ENCODE results near the gene VANGL2. TPM values are rescaled to one million over a fixed set of nuclear protein-coding genes. Genes with fewer than 3 reads are reported as not detected.

Gene VANGL2
- total and polyA plus RNA-seq, 9 of the 15 experiments (the other 6 are each of a cell fraction or from before 2014, with no cell fraction given), result 0.28 to 4.0 (median 0.98) TPM

DNA sequence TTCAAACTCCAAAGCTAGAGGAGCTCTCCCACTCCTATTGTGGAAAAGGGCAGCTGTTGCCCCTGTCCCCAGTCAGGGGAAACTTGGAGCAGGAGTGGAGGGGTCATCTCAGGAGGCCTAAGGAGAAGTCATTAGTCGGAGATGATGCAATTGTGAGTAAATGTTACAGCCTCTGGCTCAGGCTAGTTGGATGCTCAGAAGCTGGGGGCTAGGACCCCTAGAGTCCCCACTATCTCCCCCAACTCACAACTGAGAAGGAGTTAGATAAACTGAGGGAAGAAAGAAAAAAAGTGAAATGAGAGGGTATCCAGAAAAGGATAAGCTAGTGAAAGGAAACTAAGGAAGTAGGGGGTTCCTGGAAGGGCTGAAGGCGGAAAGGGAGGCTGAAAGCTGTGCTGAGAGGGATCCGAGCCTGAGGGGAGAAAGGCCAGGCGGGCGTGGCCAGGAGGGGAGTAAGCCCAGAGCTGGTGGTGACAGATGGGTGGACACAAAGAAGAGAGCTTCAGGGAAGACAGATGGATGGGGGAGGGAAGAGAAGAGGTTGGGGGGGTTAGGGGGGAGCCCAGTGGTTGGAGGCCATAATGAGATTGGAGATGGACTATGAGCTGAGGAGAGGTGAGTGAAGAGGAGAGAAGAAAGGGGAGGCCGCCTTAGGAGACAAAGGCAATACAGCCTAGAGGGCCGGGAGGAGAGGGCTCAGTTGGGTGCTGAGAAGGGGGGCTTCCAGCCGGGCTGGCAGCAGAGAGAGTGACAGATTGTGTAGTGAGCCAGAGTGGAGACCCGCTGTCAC is 38.0 kb upstream of the VANGL2 start (continued):
- TF ChIP-seq, protein P1, sequence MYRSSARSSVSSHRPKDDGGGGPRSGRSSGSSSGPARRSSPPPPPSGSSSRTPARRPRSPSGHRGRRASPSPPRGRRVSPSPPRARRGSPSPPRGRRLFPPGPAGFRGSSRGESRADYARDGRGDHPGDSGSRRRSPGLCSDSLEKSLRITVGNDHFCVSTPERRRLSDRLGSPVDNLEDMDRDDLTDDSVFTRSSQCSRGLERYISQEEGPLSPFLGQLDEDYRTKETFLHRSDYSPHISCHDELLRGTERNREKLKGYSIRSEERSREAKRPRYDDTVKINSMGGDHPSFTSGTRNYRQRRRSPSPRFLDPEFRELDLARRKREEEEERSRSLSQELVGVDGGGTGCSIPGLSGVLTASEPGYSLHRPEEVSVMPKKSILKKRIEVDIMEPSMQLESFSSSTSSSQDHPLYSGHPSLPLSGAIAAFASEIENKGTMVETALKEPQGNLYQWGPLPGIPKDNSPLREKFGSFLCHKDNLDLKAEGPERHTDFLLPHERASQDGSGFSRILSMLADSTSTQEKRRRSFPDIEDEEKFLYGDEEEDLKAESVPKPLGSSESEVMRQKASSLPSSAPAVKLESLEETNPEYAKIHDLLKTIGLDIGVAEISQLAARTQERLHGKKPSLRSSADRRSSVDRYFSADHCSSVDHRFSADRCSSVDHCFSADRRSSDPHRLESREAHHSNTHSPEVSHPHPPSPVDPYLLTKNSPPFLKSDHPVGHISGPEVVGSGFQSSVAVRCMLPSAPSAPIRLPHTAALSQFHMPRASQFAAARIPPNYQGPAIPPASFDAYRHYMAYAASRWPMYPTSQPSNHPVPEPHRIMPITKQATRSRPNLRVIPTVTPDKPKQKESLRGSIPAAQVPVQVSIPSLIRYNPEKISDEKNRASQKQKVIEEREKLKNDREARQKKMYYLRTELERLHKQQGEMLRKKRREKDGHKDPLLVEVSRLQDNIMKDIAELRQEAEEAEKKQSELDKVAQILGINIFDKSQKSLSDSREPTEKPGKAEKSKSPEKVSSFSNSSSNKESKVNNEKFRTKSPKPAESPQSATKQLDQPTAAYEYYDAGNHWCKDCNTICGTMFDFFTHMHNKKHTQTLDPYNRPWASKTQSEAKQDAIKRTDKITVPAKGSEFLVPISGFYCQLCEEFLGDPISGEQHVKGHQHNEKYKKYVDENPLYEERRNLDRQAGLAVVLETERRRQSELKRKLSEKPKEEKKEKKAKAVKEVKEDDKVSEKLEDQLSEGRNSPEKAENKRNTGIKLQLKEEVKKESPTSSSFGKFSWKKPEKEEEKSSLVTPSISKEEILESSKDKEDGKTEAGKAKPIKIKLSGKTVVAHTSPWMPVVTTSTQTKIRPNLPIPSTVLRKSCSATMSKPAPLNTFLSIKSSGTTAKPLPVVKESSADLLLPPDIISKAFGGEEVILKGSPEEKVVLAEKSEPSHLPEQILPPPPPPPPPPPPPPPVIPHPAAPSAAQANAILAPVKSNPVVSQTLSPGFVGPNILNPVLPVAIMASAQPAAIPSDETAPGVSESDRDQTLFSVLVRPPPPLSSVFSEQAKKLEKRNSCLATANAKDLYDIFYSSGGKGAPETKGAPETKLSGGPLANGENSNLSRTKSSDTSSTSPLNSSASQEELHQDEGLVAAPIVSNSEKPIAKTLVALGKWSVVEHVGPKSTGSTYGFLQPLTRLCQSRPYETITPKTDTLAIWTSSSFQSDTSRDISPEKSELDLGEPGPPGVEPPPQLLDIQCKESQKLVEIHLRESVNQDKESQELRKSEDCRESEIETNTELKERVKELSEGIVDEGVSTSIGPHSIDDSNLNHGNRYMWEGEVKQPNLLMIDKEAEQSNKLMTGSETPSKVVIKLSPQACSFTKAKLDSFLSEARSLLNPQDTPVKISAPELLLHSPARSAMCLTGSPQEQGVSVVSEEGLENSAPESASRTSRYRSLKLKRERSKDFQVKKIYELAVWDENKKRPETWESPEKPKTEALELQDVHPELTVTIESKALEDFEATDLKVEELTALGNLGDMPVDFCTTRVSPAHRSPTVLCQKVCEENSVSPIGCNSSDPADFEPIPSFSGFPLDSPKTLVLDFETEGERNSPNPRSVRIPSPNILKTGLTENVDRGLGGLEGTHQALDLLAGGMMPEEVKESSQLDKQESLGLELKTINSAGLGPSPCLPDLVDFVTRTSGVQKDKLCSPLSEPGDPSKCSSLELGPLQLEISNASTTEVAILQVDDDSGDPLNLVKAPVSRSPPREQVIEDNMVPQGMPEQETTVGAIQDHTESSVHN (IDR thresholded peaks at IDR 0.05; ENCODE audit: borderline replicate concordance in 1 of 2, low read depth in 1 of 2), result peak in 1 of 2 experiments; percentile 74; a peak in 2 of 4 replicates
- TF ChIP-seq PHF20 (IDR thresholded peaks at IDR 0.05; ENCODE audit: partially characterized antibody), result no peak
- TF ChIP-seq GABPB1 (CRISPR knock-in tag; IDR thresholded peaks at IDR 0.05), result no peak
- no peak for TF ChIP-seq TARDBP (IDR thresholded peaks at IDR 0.05)
- no peak for TF ChIP-seq ZNF586 (CRISPR knock-in tag; conservative IDR thresholded peaks at IDR 0.05)
- TF ChIP-seq, protein P2, sequence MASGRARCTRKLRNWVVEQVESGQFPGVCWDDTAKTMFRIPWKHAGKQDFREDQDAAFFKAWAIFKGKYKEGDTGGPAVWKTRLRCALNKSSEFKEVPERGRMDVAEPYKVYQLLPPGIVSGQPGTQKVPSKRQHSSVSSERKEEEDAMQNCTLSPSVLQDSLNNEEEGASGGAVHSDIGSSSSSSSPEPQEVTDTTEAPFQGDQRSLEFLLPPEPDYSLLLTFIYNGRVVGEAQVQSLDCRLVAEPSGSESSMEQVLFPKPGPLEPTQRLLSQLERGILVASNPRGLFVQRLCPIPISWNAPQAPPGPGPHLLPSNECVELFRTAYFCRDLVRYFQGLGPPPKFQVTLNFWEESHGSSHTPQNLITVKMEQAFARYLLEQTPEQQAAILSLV (tag; IDR thresholded peaks at IDR 0.05), result peak; percentile 94
- peak; percentile 48; the same call in 1 of the 2 replicates for TF ChIP-seq FOXJ2 (tag; IDR thresholded peaks at IDR 0.05)
- TF ChIP-seq, protein P3, sequence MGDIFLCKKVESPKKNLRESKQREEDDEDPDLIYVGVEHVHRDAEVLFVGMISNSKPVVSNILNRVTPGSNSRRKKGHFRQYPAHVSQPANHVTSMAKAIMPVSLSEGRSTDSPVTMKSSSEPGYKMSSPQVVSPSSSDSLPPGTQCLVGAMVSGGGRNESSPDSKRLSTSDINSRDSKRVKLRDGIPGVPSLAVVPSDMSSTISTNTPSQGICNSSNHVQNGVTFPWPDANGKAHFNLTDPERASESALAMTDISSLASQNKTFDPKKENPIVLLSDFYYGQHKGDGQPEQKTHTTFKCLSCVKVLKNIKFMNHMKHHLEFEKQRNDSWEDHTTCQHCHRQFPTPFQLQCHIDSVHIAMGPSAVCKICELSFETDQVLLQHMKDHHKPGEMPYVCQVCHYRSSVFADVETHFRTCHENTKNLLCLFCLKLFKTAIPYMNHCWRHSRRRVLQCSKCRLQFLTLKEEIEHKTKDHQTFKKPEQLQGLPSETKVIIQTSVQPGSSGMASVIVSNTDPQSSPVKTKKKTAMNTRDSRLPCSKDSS (IDR thresholded peaks at IDR 0.05; ENCODE audit: low read depth, partially characterized antibody), result no peak
- TF ChIP-seq CBX3 (IDR thresholded peaks at IDR 0.05; ENCODE audit: borderline replicate concordance in 1 of 2, low read length in 2 of 2), result no peak
- no peak for TF ChIP-seq SLC30A9 (CRISPR knock-in tag; IDR thresholded peaks at IDR 0.05)
- TF ChIP-seq CREM (IDR thresholded peaks at IDR 0.05; ENCODE audit: low read depth), result no peak
- TF ChIP-seq, protein P4, sequence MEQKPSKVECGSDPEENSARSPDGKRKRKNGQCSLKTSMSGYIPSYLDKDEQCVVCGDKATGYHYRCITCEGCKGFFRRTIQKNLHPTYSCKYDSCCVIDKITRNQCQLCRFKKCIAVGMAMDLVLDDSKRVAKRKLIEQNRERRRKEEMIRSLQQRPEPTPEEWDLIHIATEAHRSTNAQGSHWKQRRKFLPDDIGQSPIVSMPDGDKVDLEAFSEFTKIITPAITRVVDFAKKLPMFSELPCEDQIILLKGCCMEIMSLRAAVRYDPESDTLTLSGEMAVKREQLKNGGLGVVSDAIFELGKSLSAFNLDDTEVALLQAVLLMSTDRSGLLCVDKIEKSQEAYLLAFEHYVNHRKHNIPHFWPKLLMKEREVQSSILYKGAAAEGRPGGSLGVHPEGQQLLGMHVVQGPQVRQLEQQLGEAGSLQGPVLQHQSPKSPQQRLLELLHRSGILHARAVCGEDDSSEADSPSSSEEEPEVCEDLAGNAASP (IDR thresholded peaks at IDR 0.05), result peak; percentile 79

All from K562 (cell line).